Mucosa of rectum (tissue), 2 donors: ENCODE results near the gene YLPM1.

ENCODE experiments used
- H3K27ac ChIP-seq, 2 donors: one replicate each; pipeline ENCODE4 v1.7.0; 2013; ENCODE audit warnings: inconsistent platforms in 2 of 2, low read depth in 2 of 2, low read length in 2 of 2
- H3K27me3 ChIP-seq, 2 donors: one replicate each; pipeline ENCODE4 v1.7.0; 2013; ENCODE audit warnings: low read length in 2 of 2; ENCODE audit not compliant: control insufficient read depth in 2 of 2, insufficient read depth in 2 of 2
- H3K36me3 ChIP-seq, 2 donors: one replicate each; pipeline ENCODE4 v1.7.0; 2013; ENCODE audit warnings: low read length in 2 of 2; ENCODE audit not compliant: control insufficient read depth in 2 of 2, insufficient read depth in 2 of 2
- H3K4me1 ChIP-seq, 2 donors: one replicate each; pipeline ENCODE4 v1.7.0; 2013; ENCODE audit warnings: low read length in 2 of 2, mild to moderate bottlenecking in 1 of 2; ENCODE audit not compliant: control insufficient read depth in 2 of 2, insufficient read depth in 2 of 2
- H3K4me3 ChIP-seq, 2 donors: one replicate each; pipeline ENCODE4 v1.7.0; 2013; ENCODE audit warnings: low read length in 2 of 2
- H3K9ac ChIP-seq, 2 donors: one replicate each; pipeline ENCODE4 v1.7.0; 2013; ENCODE audit warnings: low read length in 2 of 2, low read depth in 1 of 2, mild to moderate bottlenecking in 1 of 2
- H3K9me3 ChIP-seq, 2 donors: one replicate each; pipeline ENCODE4 v1.7.0; 2013; ENCODE audit warnings: low read length in 2 of 2; ENCODE audit not compliant: control insufficient read depth in 2 of 2
- donor health status: healthy.
- donor health status: Normal muscosa, but diverticular disease.

YLPM1 gene

DNA sequence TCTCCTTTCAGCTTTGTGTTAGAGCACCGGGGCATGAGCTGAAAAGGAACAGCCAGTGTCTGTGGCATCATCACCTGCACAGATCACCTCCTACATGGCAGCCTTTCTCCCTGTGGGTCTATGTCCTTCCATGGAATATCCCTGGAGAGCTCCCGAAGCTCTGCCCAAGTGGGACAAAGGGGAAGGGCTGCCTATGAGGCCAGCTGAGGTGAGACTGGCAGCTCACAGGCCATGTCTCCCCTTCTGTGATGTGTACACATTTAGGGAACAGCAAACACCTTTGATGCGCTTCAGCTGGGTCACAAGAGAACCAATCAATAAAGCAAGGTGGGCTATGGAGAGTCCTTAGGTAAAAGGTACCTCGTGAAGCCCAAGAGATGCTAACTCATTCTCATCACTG is 108.7 kb downstream of the YLPM1 start:
- H3K4me3 ChIP-seq: no peak overlapping the region
- no peak overlapping the region for H3K27ac ChIP-seq
- no peaks in the 10 kb centered on the region for H3K36me3 ChIP-seq
- no peaks in the 10 kb centered on the region for H3K9me3 ChIP-seq
- H3K4me1 ChIP-seq: no peaks in the 10 kb centered on the region
- H3K27me3 ChIP-seq: no peaks in the 10 kb centered on the region
- H3K9ac ChIP-seq: no peak overlapping the region

DNA sequence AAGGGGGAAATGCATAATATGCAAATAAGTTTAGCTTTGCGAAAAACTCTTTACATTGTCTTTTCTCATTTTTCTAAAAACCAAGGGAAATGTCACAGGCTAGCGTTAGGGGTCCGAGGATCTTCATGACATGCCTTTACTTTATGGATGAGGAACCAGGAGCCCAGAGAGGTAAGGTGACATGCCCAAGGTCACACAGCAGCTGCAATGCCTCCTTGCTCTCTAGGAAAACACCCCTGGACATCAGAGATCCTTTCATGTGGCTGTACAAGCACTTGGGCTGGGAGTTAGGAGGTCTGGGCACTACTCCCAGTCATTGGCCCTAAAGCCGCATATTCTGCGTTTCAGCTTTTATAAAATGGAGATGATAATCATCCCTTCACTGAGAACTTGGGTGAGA is 112.1 kb downstream of the YLPM1 start:
- Histone ChIP-seq H3K36me3 (no peaks in the 10 kb centered on the region), H3K27ac (no peak overlapping the region), H3K9me3 (no peaks in the 10 kb centered on the region), H3K9ac (no peak overlapping the region), H3K4me1 (no peaks in the 10 kb centered on the region), H3K27me3 (no peaks in the 10 kb centered on the region), H3K4me3 (no peak overlapping the region)

DNA sequence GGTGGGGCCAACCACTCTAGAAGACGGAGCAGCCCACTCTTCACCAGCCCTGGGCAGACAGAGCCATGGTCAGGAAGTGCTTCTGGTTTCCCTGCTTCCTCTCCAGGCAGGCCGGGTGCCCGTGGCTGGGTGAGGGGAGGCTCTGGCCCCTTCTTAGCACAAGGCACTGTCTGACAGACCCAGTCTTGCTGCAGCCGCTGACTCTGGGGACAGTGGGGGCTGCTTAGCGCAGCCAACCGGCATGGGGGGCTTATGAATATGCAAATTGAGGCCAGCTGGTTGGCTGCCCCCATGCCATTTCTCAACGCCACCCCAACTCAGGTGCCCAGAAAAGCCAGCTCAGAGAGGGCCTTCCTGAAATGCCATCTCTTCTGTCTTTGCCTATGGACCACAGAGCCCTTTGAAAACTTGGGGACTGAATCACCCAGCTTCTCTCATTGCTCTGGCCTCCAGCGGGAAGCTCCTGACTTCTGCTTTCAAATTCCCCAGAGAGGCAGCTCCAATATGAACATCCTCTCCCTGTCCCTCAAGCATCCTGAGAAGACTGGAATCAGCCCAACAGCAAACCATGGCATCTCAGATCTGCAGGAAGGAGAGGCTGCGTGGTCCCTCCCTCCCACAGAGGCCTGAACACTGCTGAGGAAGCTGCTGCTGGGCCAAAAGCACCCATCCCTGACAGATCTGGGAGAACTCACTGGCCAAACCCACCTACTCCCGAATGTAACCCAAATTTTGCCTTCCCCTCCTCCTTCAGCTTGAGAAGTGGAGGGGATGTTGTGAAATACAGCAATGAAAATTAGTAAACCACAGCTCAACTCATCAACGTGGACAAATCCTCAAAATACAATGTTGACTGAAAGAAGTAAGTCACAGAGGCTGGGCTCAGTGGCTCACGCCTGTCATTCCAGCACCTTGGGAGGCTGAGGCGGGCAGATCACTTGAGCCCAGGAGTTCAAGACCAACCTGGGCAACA is 113.1 kb downstream of the YLPM1 start, which contains the start of gene PROX2:
PROX2 (minus strand) TSS at position 205 of the 973 bp plus-strand sequence. CDS start 12,311 bp downstream, outside the sequence.
- no peak within 1 kb of the TSS for H3K9ac ChIP-seq
- no peak within 1 kb of the TSS for H3K4me3 ChIP-seq
- H3K27ac ChIP-seq: no peak within 1 kb of the TSS
- peaks cover 0 to 5% of the 10 kb centered on the region in 2 donors for H3K4me1 ChIP-seq
- H3K9me3 ChIP-seq: no peaks in the 10 kb centered on the region
- no peaks in the 10 kb centered on the region for H3K36me3 ChIP-seq
- H3K27me3 ChIP-seq: no peaks in the 10 kb centered on the region

DNA sequence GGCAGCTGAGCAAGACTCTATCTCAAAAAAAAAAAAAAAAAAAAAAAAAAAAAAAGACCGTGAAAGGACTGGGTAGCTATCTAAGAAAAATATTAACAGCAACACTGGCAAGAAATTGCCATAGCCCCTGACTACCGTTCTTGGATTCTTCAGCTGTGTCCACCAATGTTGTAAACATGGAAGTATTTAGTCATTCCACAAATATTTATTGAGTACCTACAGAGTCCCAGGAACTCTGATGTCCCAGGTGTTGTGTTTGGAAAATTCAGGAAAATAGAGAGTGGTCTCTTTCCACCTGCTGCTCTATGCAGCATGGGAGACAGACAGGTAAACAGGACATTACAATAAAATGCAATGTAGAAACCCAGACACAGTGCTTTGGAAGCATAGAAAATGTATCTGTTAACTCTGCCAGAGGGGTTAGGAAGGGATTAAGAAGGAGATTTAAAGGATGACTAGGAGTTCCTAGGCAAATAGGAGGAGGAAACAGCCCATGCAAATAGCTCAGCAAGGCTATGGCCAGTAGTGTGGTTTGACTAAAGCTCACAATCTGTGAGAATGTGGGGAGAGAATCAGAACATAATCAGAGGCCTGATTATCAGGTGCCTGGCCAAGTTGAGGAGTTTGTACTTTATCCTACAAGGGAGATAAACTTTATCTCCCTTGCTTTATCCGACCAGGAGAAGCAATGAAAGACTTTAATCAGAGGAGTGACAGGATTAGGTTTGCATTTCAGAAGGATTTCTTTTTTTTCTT is 116.5 kb downstream of the YLPM1 start:
- no peak overlapping the region for H3K4me3 ChIP-seq
- H3K9ac ChIP-seq: no peak overlapping the region
- H3K27ac ChIP-seq: no peak overlapping the region
- no peaks in the 10 kb centered on the region for H3K27me3 ChIP-seq
- H3K36me3 ChIP-seq: no peaks in the 10 kb centered on the region
- peaks cover 10 to 16% of the 10 kb centered on the region in 2 donors for H3K4me1 ChIP-seq
- H3K9me3 ChIP-seq: no peaks in the 10 kb centered on the region

DNA sequence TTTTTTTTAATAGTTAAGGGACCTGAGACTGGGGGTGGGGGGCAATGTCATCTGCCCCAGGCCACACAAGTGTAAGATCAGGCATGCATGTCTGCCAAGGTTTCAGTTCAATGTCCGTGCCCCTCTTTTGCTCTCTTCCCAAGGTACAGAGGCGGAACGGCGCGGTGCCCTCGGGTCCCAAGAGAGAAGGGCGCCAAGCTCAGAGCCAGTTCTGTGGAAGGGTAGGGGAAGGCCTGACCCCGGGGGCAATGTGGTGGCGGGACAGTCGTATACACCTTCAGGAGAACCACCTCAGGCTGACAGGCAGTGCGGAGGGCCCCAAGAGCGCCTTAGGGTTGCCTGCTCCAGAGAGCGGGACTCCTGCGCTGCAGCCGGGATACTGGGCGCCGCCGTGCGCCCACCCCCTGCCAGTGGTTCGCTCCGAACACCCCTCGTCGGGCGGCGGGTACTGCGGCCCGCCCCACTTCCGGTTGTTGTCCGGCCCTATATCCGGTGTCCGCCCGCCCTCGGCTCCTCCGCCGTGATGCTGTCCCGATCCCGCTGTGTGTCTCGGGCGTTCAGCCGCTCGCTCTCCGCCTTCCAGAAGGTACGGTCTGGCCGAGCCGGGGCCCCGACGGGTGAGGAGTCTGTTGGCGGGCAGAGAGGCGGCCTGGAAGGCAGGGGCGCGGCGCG is 118.5 kb downstream of the YLPM1 start, which contains the start of gene DLST:
DLST (plus strand) TSS at position 486 of the 672 bp plus-strand sequence; CDS start at position 524, 38 bp downstream.
- Histone ChIP-seq H3K9ac (peak within 1 kb of the TSS; percentile 84 to 98), H3K9me3 (no peaks in the 10 kb centered on the region), H3K4me1 (peaks cover 15 to 16% of the 10 kb centered on the region in 2 donors), H3K4me3 (peak within 1 kb of the TSS; percentile 70 to 87), H3K27me3 (no peaks in the 10 kb centered on the region), H3K27ac (peak within 1 kb of the TSS; percentile 96 to 97), H3K36me3 (peaks cover 3 to 6% of the 10 kb centered on the region in 2 donors)

DNA sequence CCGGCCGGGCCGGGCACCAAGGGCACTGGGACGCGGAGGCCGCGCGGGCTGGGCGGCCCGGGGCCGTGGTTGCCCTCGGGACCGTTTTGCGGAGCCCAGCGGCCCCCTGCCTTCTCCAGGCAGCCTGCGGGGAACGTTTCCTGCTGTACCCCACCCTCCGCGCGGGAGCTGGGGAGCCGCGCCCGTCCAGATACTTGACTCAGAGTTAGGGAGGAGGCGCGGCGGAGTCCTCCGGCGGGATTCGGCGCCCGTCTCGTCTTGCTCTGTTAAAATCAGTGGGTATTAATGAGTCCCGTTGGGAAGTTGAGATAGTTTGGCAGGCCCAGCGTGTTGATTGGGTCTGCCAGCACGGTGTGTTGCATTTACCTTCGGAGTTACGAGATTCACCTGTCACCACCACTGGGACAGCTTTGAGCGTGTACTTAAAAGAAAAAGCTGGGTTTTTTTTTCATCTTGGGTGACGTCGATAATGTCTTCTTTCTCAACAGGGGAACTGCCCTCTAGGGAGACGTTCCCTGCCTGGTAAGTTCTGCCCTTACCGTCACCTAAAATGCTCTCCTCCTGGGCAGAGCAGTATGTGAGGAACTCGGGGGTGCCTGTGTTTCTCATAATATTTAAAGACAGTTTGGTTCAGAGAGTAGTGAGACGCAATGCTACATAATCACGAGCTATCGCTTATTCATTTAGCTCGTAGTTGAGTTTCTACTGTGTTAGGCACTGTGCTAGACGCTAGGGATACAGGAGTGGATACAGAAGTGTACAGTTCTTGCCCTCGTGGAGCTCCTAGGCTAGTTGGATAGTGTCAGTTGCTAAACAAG is 119.2 kb downstream of the YLPM1 start:
- peaks cover 15 to 16% of the 10 kb centered on the region in 2 donors for H3K4me1 ChIP-seq
- no peaks in the 10 kb centered on the region for H3K9me3 ChIP-seq
- peak overlapping the region; percentile 96 to 97 for H3K27ac ChIP-seq
- peak overlapping the region; percentile 70 to 87 for H3K4me3 ChIP-seq
- peak overlapping the region; percentile 84 to 98 for H3K9ac ChIP-seq
- H3K27me3 ChIP-seq: no peaks in the 10 kb centered on the region
- peaks cover 3 to 8% of the 10 kb centered on the region in 2 donors for H3K36me3 ChIP-seq
